Iris pigment epithelial cell (primary cell): ENCODE measurements around the gene GPER1.

Source experiments
- DNase-seq: peaks from one replicate; pipeline ENCODE4 v3.0.0-alpha.2; 2011; ENCODE audit warnings: low read depth

Gene GPER1

GRCh38 chr7:1090236-1090635, 2.3 kb downstream of the GPER1 start:
- no peak for DNase-seq

DNA sequence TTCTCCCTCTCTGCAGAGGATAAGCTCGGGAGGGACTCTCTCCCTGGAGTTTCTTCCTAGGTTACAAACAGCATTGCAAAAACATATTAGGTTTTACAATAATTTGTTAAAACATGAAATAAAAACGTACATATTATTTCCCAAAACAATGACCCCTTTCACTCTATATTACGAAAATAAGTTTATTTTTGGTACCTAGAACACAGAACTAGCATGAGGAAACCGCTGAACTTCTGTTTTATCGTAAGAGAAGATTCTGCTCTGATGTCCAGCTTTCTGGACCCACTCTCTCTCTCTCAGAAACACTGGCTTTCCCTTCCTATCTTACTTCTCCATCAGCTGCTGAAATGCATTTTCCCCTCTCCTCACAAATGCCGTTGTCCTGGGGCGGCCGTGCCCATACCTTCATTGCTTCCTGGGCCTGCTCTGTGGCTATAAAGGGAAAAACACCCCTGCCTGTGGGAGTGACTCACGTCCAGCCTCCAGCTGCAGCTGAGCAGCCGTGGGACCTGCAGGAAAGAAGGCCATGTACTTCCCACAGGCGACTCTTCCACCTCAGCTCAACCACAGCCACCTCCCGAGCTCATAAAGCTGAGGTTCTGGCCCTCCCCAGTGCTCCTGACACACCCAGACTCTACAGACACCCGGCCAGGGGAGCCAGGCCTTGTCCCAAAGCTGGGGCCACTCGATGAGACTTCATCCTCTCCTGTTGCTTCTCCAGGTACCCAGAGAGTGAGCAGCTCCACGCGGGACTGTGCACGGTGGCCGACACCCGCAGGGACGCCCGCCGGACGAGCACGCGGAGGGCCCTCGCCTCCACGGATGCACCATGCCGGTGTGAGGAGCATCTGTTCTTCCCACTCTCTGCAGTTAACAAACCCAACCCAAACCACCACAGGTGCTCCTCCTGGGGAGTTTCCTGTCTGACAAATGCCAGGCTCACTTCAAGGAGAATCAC, 3.1 kb downstream of the GPER1 start:
- DNase-seq: peak; percentile 45

DNA sequence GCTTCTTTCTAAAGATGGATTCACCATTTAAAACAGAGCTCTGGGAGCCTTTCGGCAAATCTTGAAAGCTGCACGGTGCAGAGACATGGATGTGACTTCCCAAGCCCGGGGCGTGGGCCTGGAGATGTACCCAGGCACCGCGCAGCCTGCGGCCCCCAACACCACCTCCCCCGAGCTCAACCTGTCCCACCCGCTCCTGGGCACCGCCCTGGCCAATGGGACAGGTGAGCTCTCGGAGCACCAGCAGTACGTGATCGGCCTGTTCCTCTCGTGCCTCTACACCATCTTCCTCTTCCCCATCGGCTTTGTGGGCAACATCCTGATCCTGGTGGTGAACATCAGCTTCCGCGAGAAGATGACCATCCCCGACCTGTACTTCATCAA, 3.7 kb downstream of the GPER1 start:
- DNase-seq: no peak

DNA sequence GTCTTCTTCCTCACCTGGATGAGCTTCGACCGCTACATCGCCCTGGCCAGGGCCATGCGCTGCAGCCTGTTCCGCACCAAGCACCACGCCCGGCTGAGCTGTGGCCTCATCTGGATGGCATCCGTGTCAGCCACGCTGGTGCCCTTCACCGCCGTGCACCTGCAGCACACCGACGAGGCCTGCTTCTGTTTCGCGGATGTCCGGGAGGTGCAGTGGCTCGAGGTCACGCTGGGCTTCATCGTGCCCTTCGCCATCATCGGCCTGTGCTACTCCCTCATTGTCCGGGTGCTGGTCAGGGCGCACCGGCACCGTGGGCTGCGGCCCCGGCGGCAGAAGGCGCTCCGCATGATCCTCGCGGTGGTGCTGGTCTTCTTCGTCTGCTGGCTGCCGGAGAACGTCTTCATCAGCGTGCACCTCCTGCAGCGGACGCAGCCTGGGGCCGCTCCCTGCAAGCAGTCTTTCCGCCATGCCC, 4.3 kb downstream of the GPER1 start:
- no peak for DNase-seq

DNA sequence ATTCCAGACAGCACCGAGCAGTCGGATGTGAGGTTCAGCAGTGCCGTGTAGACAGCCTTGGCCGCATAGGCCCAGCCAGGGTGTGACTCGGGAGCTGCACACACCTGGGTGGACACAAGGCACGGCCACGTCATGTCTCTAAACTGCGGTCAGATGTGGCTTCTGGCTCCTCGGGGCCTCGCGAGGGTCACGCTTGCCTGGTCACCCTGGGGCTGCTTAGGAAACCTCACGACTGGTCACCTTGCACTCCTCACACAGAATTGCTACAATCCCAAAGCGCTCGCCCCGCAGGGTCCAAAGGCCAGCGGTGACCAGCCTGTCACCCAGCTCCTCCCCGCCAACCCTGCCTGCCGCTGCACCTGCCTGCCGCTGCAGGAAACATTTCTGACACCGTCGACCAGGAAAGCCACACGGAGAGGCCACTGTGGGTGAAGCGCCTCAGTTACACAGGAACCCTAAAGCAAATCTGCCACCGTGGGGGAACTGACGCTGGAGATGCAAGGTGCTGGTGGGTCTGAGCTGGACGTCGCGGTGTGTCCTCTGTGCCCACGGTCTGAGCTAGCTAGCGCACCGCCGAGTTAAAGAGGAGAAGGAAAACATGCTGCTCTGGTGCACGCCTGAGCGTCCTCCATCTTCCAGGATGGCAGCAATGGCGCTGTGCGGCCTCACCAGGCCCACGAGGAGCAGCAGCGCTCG, 5.0 kb downstream of the GPER1 start:
- DNase-seq: no peak

DNA sequence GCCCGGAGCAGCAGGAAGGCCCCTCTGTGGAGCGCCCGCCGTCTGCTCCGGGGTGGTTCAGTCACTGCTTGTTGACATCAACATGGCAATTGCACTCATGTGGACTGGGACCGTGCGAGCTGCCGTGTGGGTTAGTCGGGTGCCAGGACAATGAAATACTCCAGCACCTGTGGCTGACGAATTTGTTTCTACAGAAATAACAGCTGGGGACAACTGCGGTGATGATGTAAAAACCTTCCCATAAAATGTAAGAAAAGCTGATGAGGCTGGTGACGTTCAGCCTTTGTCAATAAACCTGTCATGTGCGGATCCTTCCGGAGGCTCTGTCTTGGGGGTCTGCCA, 5.6 kb downstream of the GPER1 start:
- DNase-seq: no peak

- no peak for DNase-seq
These were observed 6.1 kb downstream of the GPER1 start for GRCh38 chr7:1093916-1094508.

DNA sequence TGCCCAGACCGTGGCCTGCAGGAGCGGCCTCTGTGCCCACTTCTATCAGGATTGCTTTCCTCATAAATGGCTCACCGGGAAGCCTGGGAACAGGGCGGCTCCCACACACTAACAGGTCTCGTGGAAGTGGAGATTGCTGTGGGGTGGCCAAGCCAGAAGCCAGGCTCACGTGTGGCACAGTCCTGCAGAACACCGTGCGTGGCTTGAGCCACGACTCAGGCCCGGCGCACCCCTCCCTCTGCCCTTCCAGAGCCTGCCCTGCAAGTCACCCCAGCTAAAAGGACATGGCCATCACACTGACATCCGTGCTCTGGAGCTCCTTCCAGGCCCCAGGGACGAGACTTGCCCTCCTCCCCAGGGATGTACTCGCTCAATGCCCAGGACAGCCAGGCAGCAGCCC, 7.0 kb downstream of the GPER1 start:
- DNase-seq: no peak

DNA sequence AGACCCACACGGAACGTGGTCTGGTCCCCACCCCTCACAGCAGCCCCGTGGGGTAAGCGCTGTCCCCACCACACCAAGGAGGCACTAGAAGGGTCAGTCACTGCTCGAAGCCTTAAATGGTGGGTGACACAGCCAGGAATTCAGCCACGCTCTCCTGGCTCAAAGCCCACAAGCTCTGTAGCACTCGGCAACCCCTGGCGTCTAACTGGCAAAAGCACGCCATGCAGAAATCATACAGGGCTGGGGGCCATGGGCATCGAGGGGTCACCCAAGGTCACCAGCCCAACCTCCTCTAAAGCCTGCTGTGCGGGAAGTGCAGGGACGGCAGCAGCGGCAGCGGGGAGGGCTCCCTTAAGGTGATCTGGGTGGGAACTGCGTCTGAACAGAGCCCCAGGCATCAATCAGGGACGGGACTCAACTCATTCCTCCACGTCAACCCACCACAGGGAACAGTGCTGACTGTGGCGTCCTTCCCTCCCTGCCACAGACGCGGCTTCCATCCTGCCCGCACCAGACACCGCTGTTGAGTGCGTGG, 7.8 kb downstream of the GPER1 start:
- DNase-seq: no peak

GRCh38 chr7:1096156-1097119, 8.5 kb downstream of the GPER1 start:
- no peak for DNase-seq

DNA sequence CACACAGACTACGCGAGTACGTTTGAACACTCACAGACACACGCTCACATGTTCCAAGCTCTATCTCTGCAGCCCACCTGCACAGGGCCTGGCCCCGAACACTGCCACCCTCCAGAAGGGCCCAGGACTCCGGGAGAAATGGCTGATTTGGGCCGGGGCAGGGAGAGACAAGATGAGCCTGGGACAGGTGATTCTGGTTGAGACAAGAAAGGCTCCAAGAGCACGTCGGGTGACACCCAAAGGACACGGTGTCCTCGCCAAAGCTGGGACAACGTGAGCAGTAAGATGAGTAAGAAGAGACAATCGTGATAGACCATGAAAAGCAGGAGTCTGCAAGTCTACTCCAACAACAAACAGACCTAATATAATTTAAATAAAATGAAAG, 9.2 kb downstream of the GPER1 start:
- no peak for DNase-seq

DNA sequence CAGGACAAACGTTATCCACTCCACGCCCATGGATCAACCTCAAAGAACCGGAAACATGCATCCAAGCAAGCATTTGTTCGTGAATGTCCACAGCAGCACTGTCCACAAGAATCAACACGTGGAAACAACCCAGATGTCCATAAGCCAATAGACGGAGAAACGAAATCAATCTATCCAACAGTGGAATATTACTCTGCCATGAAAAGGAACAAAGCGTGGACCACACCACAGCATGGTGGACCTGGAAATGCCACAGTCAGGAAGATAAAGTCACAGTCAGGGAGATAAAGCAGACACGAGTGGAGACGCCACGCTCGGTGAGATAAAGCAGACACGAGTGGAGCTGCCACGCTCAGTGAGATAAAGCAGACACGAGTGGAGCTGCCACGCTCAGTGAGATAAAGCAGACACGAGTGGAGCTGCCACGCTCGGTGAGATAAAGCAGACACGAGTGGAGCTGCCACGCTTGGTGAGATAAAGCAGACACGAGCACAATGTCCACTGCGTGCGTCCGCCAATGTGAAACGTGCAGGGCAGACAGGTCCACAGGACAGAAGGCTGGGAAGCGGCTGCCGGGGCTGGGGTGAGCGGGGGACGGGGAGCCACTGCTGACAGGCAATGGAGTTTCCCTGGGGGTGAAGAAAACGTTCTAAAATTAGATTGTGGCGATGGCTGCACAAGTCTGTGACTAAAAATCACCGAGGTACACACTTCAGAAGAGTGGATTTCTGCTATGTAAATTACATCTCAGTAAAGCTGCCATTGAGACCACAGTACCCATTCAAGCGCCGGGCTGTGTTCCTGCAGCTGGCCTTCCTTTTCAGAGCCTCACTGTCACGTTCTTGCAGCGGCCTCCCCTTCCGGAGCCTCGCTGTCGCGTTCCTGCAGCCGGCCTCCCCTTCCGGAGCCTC, 10.6 kb downstream of the GPER1 start:
- no peak for DNase-seq

GRCh38 chr7:1099154-1099542, 11.2 kb downstream of the GPER1 start:
- no peak for DNase-seq

GRCh38 chr7:1099637-1100036, 11.7 kb downstream of the GPER1 start:
- no peak for DNase-seq

- no peak for DNase-seq
These were observed 12.5 kb downstream of the GPER1 start for GRCh38 chr7:1100386-1100785.

GRCh38 chr7:1100834-1101562, 13.1 kb downstream of the GPER1 start:
- DNase-seq: no peak

DNA sequence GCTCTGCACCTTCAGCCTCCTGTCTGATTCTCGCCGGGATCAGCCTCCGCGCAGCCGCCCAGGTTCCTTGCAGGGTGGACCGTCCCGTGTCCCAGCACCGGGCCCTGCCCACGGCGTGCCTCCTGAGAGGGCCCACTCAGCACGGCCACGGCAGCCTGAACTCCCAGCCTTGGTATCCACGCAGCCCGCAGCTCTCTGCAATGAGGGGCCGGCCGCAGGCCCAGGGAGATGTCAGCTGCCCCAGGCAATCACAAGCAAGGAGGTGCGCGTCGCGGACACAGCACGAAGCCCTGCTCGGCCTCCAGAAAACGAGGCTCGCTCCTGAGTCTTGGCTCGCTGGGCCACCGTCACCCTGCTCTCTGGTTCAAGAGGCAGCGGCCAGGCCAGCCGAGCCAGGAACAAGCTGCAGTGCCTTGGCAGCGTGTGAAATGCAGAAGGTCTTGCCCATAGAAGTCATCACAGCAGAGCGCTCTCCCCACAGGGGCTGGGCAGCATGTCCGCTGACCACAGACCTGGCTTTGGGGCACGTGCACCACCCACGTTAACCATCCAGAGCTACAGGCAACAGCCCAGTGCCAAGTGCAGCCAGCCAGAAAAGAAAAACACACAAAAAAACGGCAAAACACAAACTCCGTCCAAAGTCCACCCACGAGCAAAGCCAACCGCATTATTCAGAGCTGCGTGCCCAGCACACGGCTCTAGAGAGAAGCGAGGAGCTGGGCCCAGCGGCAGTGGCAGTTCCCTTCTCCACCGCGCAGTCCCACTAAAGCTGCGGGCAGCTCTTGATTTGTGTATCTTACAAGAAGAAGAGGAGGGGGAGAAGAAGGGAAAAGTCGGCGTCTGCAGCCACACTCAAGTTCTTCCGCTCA, 13.9 kb downstream of the GPER1 start:
- no peak for DNase-seq

- DNase-seq: no peak
These were observed 15.3 kb downstream of the GPER1 start for GRCh38 chr7:1103009-1103788.
